Testis (tissue), 2 donors: ENCODE data around the gene CENPK.
"Not testable (repeated sequence)": the region's sequence is repeated elsewhere in the genome, so short reads cannot be mapped to it uniquely, and the experiment has no call there.

Experiments used
- POLR2A ChIP-seq: fragments of 450-650 bp; IDR thresholded peaks from one replicate; pipeline ENCODE4 v1.6.1; 2017; ENCODE audit warnings: antibody characterized with exemption, mild to moderate bottlenecking, moderate library complexity
- TF ChIP-seq, protein P1 (sequence below), 3 experiments: fragments of 450-650 bp in 2 of 3; fragments of 200-600 bp in 1 of 3; sonication (generic) in 1 of 3; IDR thresholded peaks; one replicate each; pipeline ENCODE4 v1.5.1; 2016 to 2019; ENCODE audit warnings: antibody characterized with exemption in 3 of 3, mild to moderate bottlenecking in 2 of 3, moderate library complexity in 1 of 3

DNA sequence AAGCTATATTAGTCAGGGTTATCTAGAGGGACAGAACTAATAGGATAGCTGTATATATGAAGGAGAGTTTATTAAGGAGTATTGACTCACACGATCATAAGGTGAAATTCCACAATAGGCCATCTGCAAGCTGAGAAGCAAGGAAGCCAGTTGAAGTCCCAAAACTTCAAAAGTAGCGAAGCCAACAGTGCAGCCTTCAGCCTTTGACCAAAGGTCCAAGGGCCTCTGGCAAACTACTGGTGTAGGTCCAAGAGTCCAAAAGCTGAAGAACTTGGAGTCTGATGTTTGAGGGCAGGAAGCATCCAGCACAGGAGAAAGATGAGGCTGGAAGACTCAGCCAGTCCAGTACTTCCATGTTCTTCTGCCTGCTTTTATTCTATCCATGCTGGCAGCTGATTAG lies 76.2 kb downstream of the CENPK start:
- TF ChIP-seq, protein P1, sequence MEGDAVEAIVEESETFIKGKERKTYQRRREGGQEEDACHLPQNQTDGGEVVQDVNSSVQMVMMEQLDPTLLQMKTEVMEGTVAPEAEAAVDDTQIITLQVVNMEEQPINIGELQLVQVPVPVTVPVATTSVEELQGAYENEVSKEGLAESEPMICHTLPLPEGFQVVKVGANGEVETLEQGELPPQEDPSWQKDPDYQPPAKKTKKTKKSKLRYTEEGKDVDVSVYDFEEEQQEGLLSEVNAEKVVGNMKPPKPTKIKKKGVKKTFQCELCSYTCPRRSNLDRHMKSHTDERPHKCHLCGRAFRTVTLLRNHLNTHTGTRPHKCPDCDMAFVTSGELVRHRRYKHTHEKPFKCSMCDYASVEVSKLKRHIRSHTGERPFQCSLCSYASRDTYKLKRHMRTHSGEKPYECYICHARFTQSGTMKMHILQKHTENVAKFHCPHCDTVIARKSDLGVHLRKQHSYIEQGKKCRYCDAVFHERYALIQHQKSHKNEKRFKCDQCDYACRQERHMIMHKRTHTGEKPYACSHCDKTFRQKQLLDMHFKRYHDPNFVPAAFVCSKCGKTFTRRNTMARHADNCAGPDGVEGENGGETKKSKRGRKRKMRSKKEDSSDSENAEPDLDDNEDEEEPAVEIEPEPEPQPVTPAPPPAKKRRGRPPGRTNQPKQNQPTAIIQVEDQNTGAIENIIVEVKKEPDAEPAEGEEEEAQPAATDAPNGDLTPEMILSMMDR (IDR thresholded peaks at IDR 0.05) = not testable (repeated sequence)
- not testable (repeated sequence) for TF ChIP-seq POLR2A
